Omental fat pad (tissue), 4 donors: ENCODE measurements around the gene MUC5AC. TPM values are rescaled to one million over a fixed set of nuclear protein-coding genes. Genes with fewer than 3 reads are reported as not detected.

Source experiments
- ATAC-seq: fragments of 150-250 bp; one replicate; pipeline ENCODE4 v1.9.1; 2016; ENCODE audit warnings: mild to moderate bottlenecking, moderate library complexity; ENCODE audit not compliant: low FRiP score
- DNase-seq: peaks from one replicate; pipeline ENCODE4 v3.0.0-alpha.2; 2019; ENCODE audit warnings: low spot score
- CTCF ChIP-seq, 3 donors: fragments of 450-650 bp; IDR thresholded peaks; one replicate each; pipeline ENCODE4 v1.5.1; 2016 to 2017; ENCODE audit warnings: antibody characterized with exemption in 3 of 3, mild to moderate bottlenecking in 3 of 3, moderate library complexity in 2 of 3
- total RNA-seq, 4 donors: library from RNA; depleted of rRNA; stranded (reverse); fragments of >200 nt; gene quantifications; one replicate each; pipeline ENCODE4 v1.1.0, GENCODE V29; 2016

Gene MUC5AC
- total RNA-seq, 4 donors from 2014 or later, result not detected

- TF ChIP-seq CTCF (IDR thresholded peaks at IDR 0.05), result no peak
- ATAC-seq, result no peak
Observed at GRCh38 chr11:1177020-1177770, 19.4 kb downstream of the MUC5AC start.

GRCh38 chr11:1177771-1178090, 20.0 kb downstream of the MUC5AC start:
- no peak for TF ChIP-seq CTCF (IDR thresholded peaks at IDR 0.05)
- ATAC-seq, result no peak

More at GRCh38 chr11:1177020-1177770, 19.4 kb downstream of the MUC5AC start:
- no peak for DNase-seq

GRCh38 chr11:1178201-1178885, 20.6 kb downstream of the MUC5AC start:
- DNase-seq, result no peak
- no peak for ATAC-seq
- no peak for TF ChIP-seq CTCF (IDR thresholded peaks at IDR 0.05)

More at GRCh38 chr11:1177771-1178090, 20.0 kb downstream of the MUC5AC start:
- DNase-seq, result no peak

GRCh38 chr11:1178906-1179305, 21.2 kb downstream of the MUC5AC start:
- DNase-seq (no peak), ATAC-seq (no peak)
- no peak for TF ChIP-seq CTCF (IDR thresholded peaks at IDR 0.05)

GRCh38 chr11:1179641-1180040, 21.9 kb downstream of the MUC5AC start:
- no peak for ATAC-seq
- no peak for TF ChIP-seq CTCF (IDR thresholded peaks at IDR 0.05)

GRCh38 chr11:1180171-1180570, 22.4 kb downstream of the MUC5AC start:
- no peak for ATAC-seq
- DNase-seq, result no peak
- TF ChIP-seq CTCF (IDR thresholded peaks at IDR 0.05), result no peak

More at GRCh38 chr11:1179641-1180040, 21.9 kb downstream of the MUC5AC start:
- DNase-seq, result no peak
